Fibroblast of lung (primary cell): ENCODE measurements around the gene CHAT. TPM values are rescaled to one million over a fixed set of nuclear protein-coding genes. Genes with fewer than 3 reads are reported as not detected.
A peak's percentile ranks its signal among the peaks of the same experiment; 100 is the strongest.
"Not testable (repeated sequence)": the region's sequence is repeated elsewhere in the genome, so short reads cannot be mapped to it uniquely, and the experiment has no call there.

Source experiments
- DNase-seq, 2 donors: peaks; one replicate each; pipeline versions ENCODE4 v3.0.0 to v3.0.0-alpha.2; 2010; ENCODE audit warnings: low read depth in 2 of 2
- H2AFZ ChIP-seq: 2 replicates; pipeline ENCODE4 v1.5.1; 2012; ENCODE audit warnings: low read length, control low read depth, inconsistent platforms
- H3K27ac ChIP-seq: 2 replicates; pipeline ENCODE4 v1.5.1; 2011; ENCODE audit warnings: low read length, control low read depth; ENCODE audit not compliant: insufficient read depth
- H3K27me3 ChIP-seq: 2 replicates; pipeline ENCODE4 v1.5.1; 2011; ENCODE audit warnings: mild to moderate bottlenecking, low read length; ENCODE audit not compliant: control insufficient read depth, insufficient read depth
- H3K36me3 ChIP-seq: 2 replicates; pipeline ENCODE4 v1.5.1; 2011; ENCODE audit warnings: low read length; ENCODE audit not compliant: control insufficient read depth, insufficient read depth
- H3K4me1 ChIP-seq: 2 replicates; pipeline ENCODE4 v1.5.1; 2011; ENCODE audit warnings: low read length; ENCODE audit not compliant: control insufficient read depth, insufficient read depth; ENCODE audit errors: extremely low read depth
- H3K4me2 ChIP-seq: 2 replicates; pipeline ENCODE4 v1.5.1; 2011; ENCODE audit warnings: low read length, control low read depth; ENCODE audit not compliant: insufficient read depth; ENCODE audit errors: extremely low read depth
- H3K4me3 ChIP-seq, 4 experiments: fragments of 200-600 bp in 1 of 4; sonication (generic) in 1 of 4; replicated peaks in 1 of 4; 2 replicates each; pipeline ENCODE4 v1.5.1; 2011 to 2016; ENCODE audit warnings: low read length in 4 of 4, low read depth in 3 of 4, mild to moderate bottlenecking in 3 of 4, control low read depth in 2 of 4, inconsistent platforms in 1 of 4, mixed read lengths in 1 of 4; ENCODE audit not compliant: insufficient read depth in 1 of 4; ENCODE audit errors: control extremely low read depth in 1 of 4
- H3K79me2 ChIP-seq: 2 replicates; pipeline ENCODE4 v1.5.1; 2012; ENCODE audit warnings: mild to moderate bottlenecking, low read length, inconsistent platforms; ENCODE audit not compliant: control insufficient read depth, insufficient read depth
- H3K9ac ChIP-seq: 2 replicates; pipeline ENCODE4 v1.5.1; 2011; ENCODE audit warnings: mild to moderate bottlenecking, low read length, control low read depth; ENCODE audit not compliant: insufficient read depth
- H3K9me3 ChIP-seq: 2 replicates; pipeline ENCODE4 v1.5.1; 2012; ENCODE audit warnings: low read depth, low read length; ENCODE audit not compliant: control insufficient read depth, insufficient read depth
- H4K20me1 ChIP-seq: 2 replicates; pipeline ENCODE4 v1.5.1; 2011; ENCODE audit warnings: low read length; ENCODE audit not compliant: control insufficient read depth, insufficient read depth; ENCODE audit errors: extremely low read depth
- EZH2 ChIP-seq: IDR thresholded peaks from 2 replicates; pipeline ENCODE4 v1.5.1; 2012; ENCODE audit warnings: low read length, control low read depth, mild to moderate bottlenecking; ENCODE audit errors: missing control alignments
- polyA plus RNA-seq, 2 donors: library from polyadenylated mRNA; depleted of rRNA in 1 of 2; stranded (reverse) in 1 of 2; unstranded in 1 of 2; fragments of >200 nt; gene quantifications; 2 replicates each; pipeline ENCODE4 v1.2.1, GENCODE V29; 2011 to 2012; ENCODE audit warnings: missing spikeins in 1 of 2
- total RNA-seq: library from RNA; depleted of rRNA; stranded (reverse); fragments of >200 nt; gene quantifications from 2 replicates; pipeline ENCODE4 v1.2.1, GENCODE V29; 2014
- TF ChIP-seq, protein P1 (sequence below), 2 donors: IDR thresholded peaks in 1 of 2; conservative IDR thresholded peaks in 1 of 2; 1 replicate in 1 of 2; 2 replicates in 1 of 2; pipeline ENCODE4 v1.5.1; 2011 to 2012; ENCODE audit warnings: low read length in 2 of 2, control low read depth in 1 of 2, inconsistent platforms in 1 of 2, low read depth in 1 of 2, mild to moderate bottlenecking in 1 of 2

CHAT gene
- total and polyA plus RNA-seq, 2 donors (not counting 1 experiment from before 2014, with no cell fraction given): not detected

DNA sequence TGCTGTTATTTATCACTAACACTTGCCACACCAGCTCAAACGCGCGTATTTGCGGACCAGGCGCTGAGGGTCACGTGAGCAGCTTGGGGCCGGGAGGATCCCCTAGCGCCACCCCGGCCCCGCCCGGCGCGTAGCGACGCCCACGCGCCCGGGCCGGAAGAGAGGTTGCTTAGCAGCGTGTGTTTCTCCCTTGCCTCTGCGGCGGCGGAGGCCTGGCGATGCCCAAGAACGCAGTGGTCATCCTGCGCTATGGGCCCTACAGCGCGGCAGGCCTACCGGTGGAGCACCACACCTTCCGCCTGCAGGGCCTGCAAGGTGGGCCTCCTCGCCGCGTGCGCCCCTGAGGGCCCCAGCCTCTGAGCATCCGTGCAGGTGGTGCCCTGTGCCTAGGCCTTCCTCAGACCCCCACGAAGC is 65.7 kb downstream of the CHAT start, which contains the start of gene C10orf53:
TSS of gene C10orf53 (plus strand) at position 172 of the 414 bp plus-strand sequence. CDS start at position 219, 47 bp downstream.
- no peak within 1 kb of the TSS for H3K27ac ChIP-seq
- no peaks in the 10 kb centered on the region for H3K36me3 ChIP-seq
- H2AFZ ChIP-seq: peak within 1 kb of the TSS; percentile 26
- no peak within 1 kb of the TSS for H3K9ac ChIP-seq
- H3K79me2 ChIP-seq: no peaks in the 10 kb centered on the region
- H3K4me3 ChIP-seq: peak within 1 kb of the TSS in 2 of 4 experiments; percentile 33 to 43
- DNase-seq: peak; percentile 37
- no peaks in the 10 kb centered on the region for H3K4me1 ChIP-seq
- peaks cover 6% of the 10 kb centered on the region for H3K27me3 ChIP-seq
- TF ChIP-seq EZH2: no peak
- TF ChIP-seq, protein P1, sequence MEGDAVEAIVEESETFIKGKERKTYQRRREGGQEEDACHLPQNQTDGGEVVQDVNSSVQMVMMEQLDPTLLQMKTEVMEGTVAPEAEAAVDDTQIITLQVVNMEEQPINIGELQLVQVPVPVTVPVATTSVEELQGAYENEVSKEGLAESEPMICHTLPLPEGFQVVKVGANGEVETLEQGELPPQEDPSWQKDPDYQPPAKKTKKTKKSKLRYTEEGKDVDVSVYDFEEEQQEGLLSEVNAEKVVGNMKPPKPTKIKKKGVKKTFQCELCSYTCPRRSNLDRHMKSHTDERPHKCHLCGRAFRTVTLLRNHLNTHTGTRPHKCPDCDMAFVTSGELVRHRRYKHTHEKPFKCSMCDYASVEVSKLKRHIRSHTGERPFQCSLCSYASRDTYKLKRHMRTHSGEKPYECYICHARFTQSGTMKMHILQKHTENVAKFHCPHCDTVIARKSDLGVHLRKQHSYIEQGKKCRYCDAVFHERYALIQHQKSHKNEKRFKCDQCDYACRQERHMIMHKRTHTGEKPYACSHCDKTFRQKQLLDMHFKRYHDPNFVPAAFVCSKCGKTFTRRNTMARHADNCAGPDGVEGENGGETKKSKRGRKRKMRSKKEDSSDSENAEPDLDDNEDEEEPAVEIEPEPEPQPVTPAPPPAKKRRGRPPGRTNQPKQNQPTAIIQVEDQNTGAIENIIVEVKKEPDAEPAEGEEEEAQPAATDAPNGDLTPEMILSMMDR (conservative IDR thresholded peaks at IDR 0.05 in 1 of 2, IDR thresholded peaks at IDR 0.05 in 1 of 2; ENCODE audit: low read depth in 1 of 2, low read length in 2 of 2): no peak
- no peaks in the 10 kb centered on the region for H3K9me3 ChIP-seq
- peak within 1 kb of the TSS; percentile 11 for H3K4me2 ChIP-seq
- no peaks in the 10 kb centered on the region for H4K20me1 ChIP-seq

DNA sequence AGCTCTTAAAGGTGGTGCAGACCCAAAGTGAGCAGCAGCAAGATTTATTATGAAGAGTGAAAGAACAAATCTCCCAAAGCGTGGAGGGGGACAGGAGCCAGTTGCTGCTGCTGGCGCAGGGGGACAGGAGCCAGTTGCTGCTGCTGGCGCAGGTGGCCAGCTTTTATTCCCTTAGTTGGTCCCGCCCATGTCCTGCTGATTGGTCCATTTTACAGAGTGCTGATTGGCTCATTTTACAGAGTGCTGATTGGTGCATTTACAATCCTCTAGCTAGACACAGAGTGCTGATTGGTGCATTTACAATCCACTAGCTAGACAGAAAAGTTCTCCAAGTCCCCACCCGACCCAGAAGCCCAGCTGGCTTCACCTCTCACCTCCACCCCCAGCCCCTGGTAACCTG is 68.6 kb downstream of the CHAT start:
- not testable (repeated sequence) for H3K27me3 ChIP-seq, H4K20me1 ChIP-seq, H3K27ac ChIP-seq, H3K79me2 ChIP-seq, H3K4me1 ChIP-seq, H3K4me2 ChIP-seq, H3K36me3 ChIP-seq, H3K9ac ChIP-seq, DNase-seq, H2AFZ ChIP-seq, H3K4me3 ChIP-seq, H3K9me3 ChIP-seq

DNA sequence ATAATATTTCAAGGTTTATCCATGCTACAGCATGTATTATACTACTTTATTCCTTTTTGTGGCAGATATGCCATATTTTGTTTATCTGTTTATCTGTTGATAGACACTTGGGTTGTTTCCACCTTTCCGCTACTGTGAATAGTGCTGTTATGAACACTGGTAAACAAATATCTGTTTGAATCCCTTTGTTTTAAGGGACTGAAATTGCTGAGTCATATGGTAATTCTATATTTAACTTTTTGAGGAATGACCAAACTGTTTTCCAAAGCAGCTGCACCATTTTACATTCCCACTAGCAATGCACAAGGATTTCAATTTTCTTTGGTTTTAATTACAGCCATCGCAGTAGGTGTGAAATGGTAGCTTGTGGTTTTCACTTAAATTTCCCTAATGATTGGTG is 69.0 kb downstream of the CHAT start:
- TF ChIP-seq, protein P1 (conservative IDR thresholded peaks at IDR 0.05 in 1 of 2, IDR thresholded peaks at IDR 0.05 in 1 of 2; ENCODE audit: low read depth in 1 of 2, low read length in 2 of 2): no peak
- TF ChIP-seq EZH2: no peak
- Histone ChIP-seq H3K9ac (no peak overlapping the region), H3K36me3 (no peaks in the 10 kb centered on the region), H3K27me3 (peaks cover 11% of the 10 kb centered on the region), H4K20me1 (no peaks in the 10 kb centered on the region), H3K4me3 (no peak overlapping the region), H3K27ac (no peak overlapping the region), H2AFZ (no peak overlapping the region), H3K9me3 (no peaks in the 10 kb centered on the region), H3K4me1 (no peaks in the 10 kb centered on the region), H3K4me2 (no peak overlapping the region), H3K79me2 (no peaks in the 10 kb centered on the region)
- DNase-seq: no peak
